Measurements from ENCODE around the gene SMG6.

Gene SMG6

DNA sequence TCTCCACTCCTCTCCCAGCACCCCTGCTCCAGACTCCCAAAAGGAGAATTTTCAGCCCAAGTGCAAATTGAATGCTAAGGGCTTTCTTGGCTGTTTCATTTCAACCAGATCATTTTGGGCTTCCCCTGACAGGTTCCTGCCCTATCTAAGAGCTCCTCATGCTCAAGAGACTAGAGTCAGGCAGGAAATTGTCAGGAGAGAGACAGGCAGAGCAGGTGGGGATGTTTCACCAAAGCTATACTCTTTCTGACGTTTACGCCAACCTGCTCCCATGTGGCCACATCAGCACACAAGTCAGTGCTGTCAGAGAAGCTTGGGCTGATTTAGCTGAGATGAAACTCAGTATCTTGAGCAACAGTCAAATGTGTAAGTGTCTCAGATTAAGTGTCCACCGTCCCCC is 217.3 kb downstream of the SMG6 start:
- intact Hi-C loops (cut with DNase I; ENCODE audit: low total_unique reads) = no loop called here
- TF ChIP-seq, protein P1, sequence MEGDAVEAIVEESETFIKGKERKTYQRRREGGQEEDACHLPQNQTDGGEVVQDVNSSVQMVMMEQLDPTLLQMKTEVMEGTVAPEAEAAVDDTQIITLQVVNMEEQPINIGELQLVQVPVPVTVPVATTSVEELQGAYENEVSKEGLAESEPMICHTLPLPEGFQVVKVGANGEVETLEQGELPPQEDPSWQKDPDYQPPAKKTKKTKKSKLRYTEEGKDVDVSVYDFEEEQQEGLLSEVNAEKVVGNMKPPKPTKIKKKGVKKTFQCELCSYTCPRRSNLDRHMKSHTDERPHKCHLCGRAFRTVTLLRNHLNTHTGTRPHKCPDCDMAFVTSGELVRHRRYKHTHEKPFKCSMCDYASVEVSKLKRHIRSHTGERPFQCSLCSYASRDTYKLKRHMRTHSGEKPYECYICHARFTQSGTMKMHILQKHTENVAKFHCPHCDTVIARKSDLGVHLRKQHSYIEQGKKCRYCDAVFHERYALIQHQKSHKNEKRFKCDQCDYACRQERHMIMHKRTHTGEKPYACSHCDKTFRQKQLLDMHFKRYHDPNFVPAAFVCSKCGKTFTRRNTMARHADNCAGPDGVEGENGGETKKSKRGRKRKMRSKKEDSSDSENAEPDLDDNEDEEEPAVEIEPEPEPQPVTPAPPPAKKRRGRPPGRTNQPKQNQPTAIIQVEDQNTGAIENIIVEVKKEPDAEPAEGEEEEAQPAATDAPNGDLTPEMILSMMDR (IDR thresholded peaks at IDR 0.05) = no peak
- Histone ChIP-seq H3K4me1 (peaks cover 0 to 74% (median 38%) of the 10 kb centered on the region in 4 donors), H3K27me3 (no peaks in the 10 kb centered on the region), H3K4me3 (no peak overlapping the region), H3K27ac (peak overlapping the region; percentile 42 to 53), H3K36me3 (peaks cover 7 to 47% (median 12%) of the 10 kb centered on the region in 3 donors), H3K9me3 (no peaks in the 10 kb centered on the region)
- no peak for DNase-seq

- Histone ChIP-seq H3K36me3 (peaks cover 14 to 54% (median 19%) of the 10 kb centered on the region in 3 donors), H3K4me1 (peaks cover 0 to 67% (median 33%) of the 10 kb centered on the region in 4 donors), H3K9me3 (no peaks in the 10 kb centered on the region), H3K27ac (peak overlapping the region; percentile 42 to 53), H3K4me3 (no peak overlapping the region), H3K27me3 (no peaks in the 10 kb centered on the region)
- TF ChIP-seq, protein P1 (IDR thresholded peaks at IDR 0.05) = no peak
- peak in 1 of 2 donors; percentile 56 for DNase-seq
- intact Hi-C loops (cut with DNase I; ENCODE audit: low total_unique reads) = no loop called here
These were observed 218.0 kb downstream of the SMG6 start for GRCh38 chr17:2085648-2085949.

DNA sequence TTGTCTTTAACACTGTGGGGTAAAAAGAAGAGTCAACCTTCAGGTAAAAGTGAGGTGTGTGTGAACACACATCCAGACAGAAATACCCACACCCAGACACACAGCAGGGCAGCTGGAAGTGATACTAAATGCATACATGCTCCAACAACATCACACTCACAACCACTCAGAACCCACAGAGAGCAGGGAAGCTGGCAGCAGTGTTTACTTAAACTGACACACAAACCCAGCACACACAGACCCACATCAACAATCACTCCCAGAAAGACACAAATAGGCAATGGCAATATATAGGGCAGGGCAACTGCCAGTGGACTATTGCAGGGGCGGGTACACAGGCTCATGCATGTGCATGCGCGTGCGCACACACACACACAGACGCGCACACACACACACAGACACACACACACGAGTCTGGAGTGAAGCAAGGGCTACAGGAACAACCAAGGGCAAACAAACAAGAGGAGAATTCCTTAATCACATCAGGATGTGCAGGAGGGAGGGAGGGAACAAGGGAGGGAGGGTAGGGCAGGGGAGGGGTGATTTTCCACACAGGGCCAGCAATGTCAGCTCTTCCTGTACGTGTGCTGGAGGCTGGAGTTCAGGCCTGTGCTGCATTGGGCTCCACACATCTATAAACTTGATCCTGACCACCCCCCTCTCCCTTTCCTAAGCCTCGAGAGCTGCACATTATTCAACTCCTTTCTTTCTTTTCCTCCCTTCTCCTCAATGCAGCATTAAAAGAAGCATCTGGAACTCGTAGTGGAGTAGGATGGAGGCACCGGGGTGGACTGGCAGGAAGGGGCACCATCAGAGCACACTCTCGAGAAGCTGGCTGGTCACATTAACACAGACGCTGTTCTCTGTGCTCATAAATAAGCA is 218.6 kb downstream of the SMG6 start:
- Histone ChIP-seq H3K36me3 (peaks cover 15 to 60% (median 22%) of the 10 kb centered on the region in 3 donors), H3K27ac (peak overlapping the region; percentile 46 to 53), H3K27me3 (no peaks in the 10 kb centered on the region), H3K9me3 (no peaks in the 10 kb centered on the region), H3K4me1 (peaks cover 0 to 61% (median 29%) of the 10 kb centered on the region in 4 donors), H3K4me3 (no peak overlapping the region)
- TF ChIP-seq, protein P1 (IDR thresholded peaks at IDR 0.05) = no peak
- peak in 1 of 2 donors; percentile 81 for DNase-seq
- intact Hi-C loops (cut with DNase I; ENCODE audit: low total_unique reads) = no loop called here

GRCh38 chr17:2084036-2084765 is 219.4 kb downstream of the SMG6 start:
- Histone ChIP-seq H3K27ac (peak overlapping the region; percentile 31 to 46), H3K27me3 (no peaks in the 10 kb centered on the region), H3K36me3 (peaks cover 15 to 67% (median 28%) of the 10 kb centered on the region in 3 donors), H3K4me3 (no peak overlapping the region), H3K9me3 (no peaks in the 10 kb centered on the region), H3K4me1 (peaks cover 0 to 54% (median 28%) of the 10 kb centered on the region in 4 donors)
- TF ChIP-seq, protein P1 (IDR thresholded peaks at IDR 0.05) = no peak
- DNase-seq = peak in 1 of 2 donors; percentile 80
- intact Hi-C loops (cut with DNase I; ENCODE audit: low total_unique reads) = no loop called here

DNA sequence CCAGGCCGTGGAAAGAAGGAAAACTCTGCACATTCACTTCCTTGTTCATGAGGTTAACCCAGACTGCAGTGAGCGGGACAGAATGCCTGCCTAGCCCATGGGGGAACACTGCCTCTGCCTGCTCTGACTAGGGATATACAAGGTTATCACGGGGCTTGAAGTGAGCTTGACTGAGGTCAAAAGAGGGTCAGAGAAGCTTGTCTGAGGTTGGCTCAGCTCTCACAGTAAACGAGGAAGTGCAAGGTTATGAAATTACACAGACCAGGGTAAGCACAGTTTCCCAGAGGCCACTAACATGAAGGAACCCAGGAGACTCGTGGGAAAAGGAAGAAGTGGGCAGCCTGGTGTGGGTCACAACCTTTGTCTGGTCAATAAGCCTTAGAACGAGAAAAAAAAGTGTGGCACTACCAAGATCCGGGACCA is 220.0 kb downstream of the SMG6 start:
- TF ChIP-seq, protein P1 (IDR thresholded peaks at IDR 0.05) = no peak
- intact Hi-C loops (cut with DNase I; ENCODE audit: low total_unique reads) = no loop called here
- Histone ChIP-seq H3K9me3 (no peaks in the 10 kb centered on the region), H3K4me3 (no peak overlapping the region), H3K4me1 (peaks cover 0 to 48% (median 25%) of the 10 kb centered on the region in 4 donors), H3K27ac (peak overlapping the region; percentile 31 to 46), H3K27me3 (no peaks in the 10 kb centered on the region), H3K36me3 (peaks cover 19 to 73% (median 33%) of the 10 kb centered on the region in 3 donors)
- DNase-seq = no peak
